PFSK-1 (cell line): Measurements from ENCODE around the gene TTC28.

Source experiments
- POLR2AphosphoS5 ChIP-seq: IDR thresholded peaks from 2 replicates; pipeline ENCODE4 v1.6.1; 2012; ENCODE audit warnings: low read depth, mild to moderate bottlenecking, control low read depth, low read length, moderate library complexity
- REST ChIP-seq, 2 experiments: IDR thresholded peaks; 2 replicates each; pipeline versions ENCODE4 v1.6.1 to v1.8.0; 2011 to 2012; ENCODE audit warnings: low read depth in 2 of 2, low read length in 2 of 2, control low read depth in 1 of 2, inconsistent platforms in 1 of 2, mild to moderate bottlenecking in 1 of 2, moderate library complexity in 1 of 2; ENCODE audit not compliant: insufficient read depth in 1 of 2

DNA sequence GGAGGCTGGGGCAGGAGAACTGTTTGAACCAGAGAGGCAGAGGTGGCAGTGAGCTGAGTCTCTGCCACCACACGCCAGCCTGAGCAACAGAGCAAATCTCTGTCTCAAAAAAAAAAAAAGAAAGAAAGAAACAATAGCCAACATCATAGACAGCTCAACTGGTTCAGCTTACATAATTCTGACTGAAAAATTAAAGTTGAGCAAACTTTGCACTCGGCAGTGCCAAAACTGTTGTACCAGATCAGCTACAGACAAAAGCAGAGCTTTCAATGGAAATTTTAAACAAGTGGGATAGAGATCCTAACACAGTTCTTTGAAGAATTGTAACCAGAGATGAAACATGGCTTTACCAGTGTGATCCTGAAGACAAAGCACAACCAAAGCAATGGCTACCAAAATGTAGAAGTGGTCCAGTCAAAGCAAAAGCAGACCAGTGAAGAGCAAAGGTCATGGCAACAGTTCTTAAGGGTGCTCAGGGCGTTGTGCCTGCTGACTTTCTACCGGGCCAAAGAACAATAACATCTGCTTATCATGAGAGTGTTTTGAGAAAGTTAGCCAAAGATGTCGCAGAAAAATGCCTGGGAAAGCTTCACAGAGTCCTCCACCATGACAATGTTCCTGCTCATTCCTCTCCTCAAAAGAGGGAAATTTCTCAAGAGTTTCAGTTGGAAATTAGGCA lies 59.3 kb downstream of the TTC28 start:
- TF ChIP-seq REST (IDR thresholded peaks at IDR 0.05; ENCODE audit: insufficient read depth in 1 of 2, low read depth in 2 of 2, low read length in 2 of 2), result no peak
- no peak for TF ChIP-seq POLR2AphosphoS5
